GM21723 (cell line): ENCODE results near the gene CCDC66.
"Not testable (repeated sequence)": the region's sequence is repeated elsewhere in the genome, so short reads cannot be mapped to it uniquely, and the experiment has no call there.

Experiments
- ATAC-seq: cut with Tn5 transposase; IDR thresholded peaks from one replicate; pipeline ENCODE4 v1.9.1; 2021; ENCODE audit warnings: mild to moderate bottlenecking, moderate library complexity; ENCODE audit not compliant: unreplicated experiment

The CCDC66 gene

GRCh38 chr3:56556908-56557830, at the start of gene CCDC66:
Gene CCDC66 (plus strand): TSS chr3:56557175. CDS start chr3:56557243, 68 bp downstream.
- ATAC-seq = peak; percentile 100

- no peak for ATAC-seq
These were observed 37.3 kb upstream of the CCDC66 start for GRCh38 chr3:56519641-56520040.

- no peak for ATAC-seq
These were observed 34.6 kb upstream of the CCDC66 start for GRCh38 chr3:56522374-56522773.

- ATAC-seq = no peak
These were observed 31.7 kb upstream of the CCDC66 start for GRCh38 chr3:56525291-56525690.

- ATAC-seq = no peak
These were observed 20.2 kb upstream of the CCDC66 start for GRCh38 chr3:56536735-56537134.

GRCh38 chr3:56547486-56547885, 9.5 kb upstream of the CCDC66 start:
- no peak for ATAC-seq

- ATAC-seq = peak; percentile 25
These were observed 826 bp downstream of the CCDC66 start for GRCh38 chr3:56557831-56558170.

- no peak for ATAC-seq
These were observed 16.5 kb downstream of the CCDC66 start for GRCh38 chr3:56573501-56573900.

- not testable (repeated sequence) for ATAC-seq
These were observed 25.0 kb downstream of the CCDC66 start for GRCh38 chr3:56581941-56582340.

GRCh38 chr3:56584275-56584674, 27.3 kb downstream of the CCDC66 start:
- ATAC-seq = not testable (repeated sequence)

- ATAC-seq = no peak
These were observed 33.8 kb downstream of the CCDC66 start for GRCh38 chr3:56590814-56591213.

- ATAC-seq = no peak
These were observed 34.3 kb downstream of the CCDC66 start for GRCh38 chr3:56591262-56591661.

- no peak for ATAC-seq
These were observed 36.6 kb downstream of the CCDC66 start for GRCh38 chr3:56593455-56594158.

GRCh38 chr3:56595975-56596840, 39.2 kb downstream of the CCDC66 start:
- no peak for ATAC-seq

GRCh38 chr3:56608479-56608878, 51.5 kb downstream of the CCDC66 start:
- ATAC-seq = not testable (repeated sequence)

GRCh38 chr3:56610669-56611335, 53.8 kb downstream of the CCDC66 start:
- no peak for ATAC-seq

GRCh38 chr3:56611364-56611763, 54.4 kb downstream of the CCDC66 start:
- ATAC-seq = no peak

GRCh38 chr3:56612146-56612545, 55.2 kb downstream of the CCDC66 start:
- ATAC-seq = no peak

GRCh38 chr3:56613016-56613415, 56.0 kb downstream of the CCDC66 start:
- ATAC-seq = no peak

- no peak for ATAC-seq
These were observed 59.6 kb downstream of the CCDC66 start for GRCh38 chr3:56616478-56617006.
